IMR-90 (cell line): ENCODE measurements around the gene PIK3R5. TPM values are rescaled to one million over a fixed set of nuclear protein-coding genes. Genes with fewer than 3 reads are reported as not detected.

Experiments used
- ATAC-seq: fragments of 200-7000 bp; cut with Tn5 transposase; 2 replicates; pipeline ENCODE4 v1.9.1; 2020; ENCODE audit warnings: low read depth, mild to moderate bottlenecking, moderate library complexity
- BruUV-seq: library from RNA; stranded (reverse); fragments of 400-500 nt; replicated peaks from 2 replicates; lab custom pipeline; 2021; lab: Mats Ljungman, UMichigan
- CTCF ChIA-PET: fragments of 300-600 bp; formaldehyde crosslinking; extraction: SDS; loops from one replicate; lab custom pipeline; 2021; ENCODE audit warnings: antibody characterized with exemption; lab: Yijun Ruan, JAX
- POLR2A ChIA-PET: fragments of 300-600 bp; sonication (Branson Sonifier 250); formaldehyde crosslinking; loops from one replicate; lab custom pipeline; 2022; ENCODE audit warnings: antibody characterized with exemption; ENCODE audit not compliant: unreplicated experiment; lab: Charles Lee
- DNase-seq: peaks from one replicate; pipeline ENCODE4 v3.0.0; 2013
- H2AFZ ChIP-seq: replicated peaks from 2 replicates; pipeline ENCODE3; 2013; ENCODE audit warnings: low read length, mild to moderate bottlenecking; ENCODE audit not compliant: poor library complexity
- H2AK5ac ChIP-seq: 2 replicates; pipeline ENCODE4 v1.6.1; 2013; ENCODE audit warnings: low read depth, low read length, inconsistent platforms
- H2AK9ac ChIP-seq: replicated peaks from 2 replicates; pipeline ENCODE3; 2013; ENCODE audit warnings: mild to moderate bottlenecking, low read depth, low read length, moderate library complexity; ENCODE audit not compliant: poor library complexity
- H2BK120ac ChIP-seq: 2 replicates; pipeline ENCODE4 v1.6.1; 2013; ENCODE audit warnings: low read depth, low read length, inconsistent platforms
- H2BK15ac ChIP-seq: 3 replicates; pipeline ENCODE4 v1.6.1; 2013; ENCODE audit warnings: low read depth, low read length, inconsistent platforms
- H2BK20ac ChIP-seq: 2 replicates; pipeline ENCODE4 v1.6.1; 2013; ENCODE audit warnings: low read depth, mild to moderate bottlenecking, inconsistent platforms, low read length, moderate library complexity
- H2BK5ac ChIP-seq: 2 replicates; pipeline ENCODE4 v1.6.1; 2013; ENCODE audit warnings: mild to moderate bottlenecking, low read depth, low read length, inconsistent platforms; ENCODE audit not compliant: poor library complexity, severe bottlenecking
- H3K14ac ChIP-seq: replicated peaks from 2 replicates; pipeline ENCODE4 v1.6.1; 2013; ENCODE audit warnings: low read depth, low read length, inconsistent platforms
- H3K18ac ChIP-seq: 2 replicates; pipeline ENCODE4 v1.6.1; 2013; ENCODE audit warnings: low read depth, low read length, control low read depth
- H3K23ac ChIP-seq: 2 replicates; pipeline ENCODE4 v1.6.1; 2013; ENCODE audit warnings: low read depth, low read length, inconsistent platforms
- H3K27ac ChIP-seq: 2 replicates; pipeline ENCODE4 v1.5.1; 2013; ENCODE audit warnings: mild to moderate bottlenecking, control low read depth, low read length; ENCODE audit not compliant: insufficient read depth
- H3K27me3 ChIP-seq: 2 replicates; pipeline ENCODE4 v1.6.1; 2013; ENCODE audit warnings: low read length; ENCODE audit not compliant: control insufficient read depth, insufficient read depth
- H3K36me3 ChIP-seq: 2 replicates; pipeline ENCODE4 v1.6.1; 2013; ENCODE audit warnings: low read length, mixed read lengths; ENCODE audit not compliant: control insufficient read depth, insufficient read depth
- H3K4ac ChIP-seq: 2 replicates; pipeline ENCODE4 v1.6.1; 2013; ENCODE audit warnings: low read depth, low read length, inconsistent platforms
- H3K4me1 ChIP-seq: 2 replicates; pipeline ENCODE4 v1.6.1; 2013; ENCODE audit warnings: low read length, mixed read lengths; ENCODE audit not compliant: control insufficient read depth, insufficient read depth
- H3K4me2 ChIP-seq: 2 replicates; pipeline ENCODE4 v1.6.1; 2013; ENCODE audit warnings: low read depth, mild to moderate bottlenecking, control low read depth, low read length, moderate library complexity
- H3K4me3 ChIP-seq: 2 replicates; pipeline ENCODE4 v1.5.1; 2013; ENCODE audit warnings: low read depth, mild to moderate bottlenecking, control low read depth, low read length, moderate library complexity; ENCODE audit not compliant: insufficient read depth
- H3K56ac ChIP-seq: 2 replicates; pipeline ENCODE4 v1.6.1; 2013; ENCODE audit warnings: low read length, inconsistent platforms; ENCODE audit not compliant: insufficient read depth; ENCODE audit errors: extremely low read depth
- H3K79me1 ChIP-seq, 2 experiments: 2 replicates each; pipeline ENCODE4 v1.6.1; 2013; ENCODE audit warnings: low read length in 2 of 2, inconsistent platforms in 1 of 2, low read depth in 1 of 2
- H3K9ac ChIP-seq: 2 replicates; pipeline ENCODE4 v1.6.1; 2013; ENCODE audit warnings: low read depth, low read length, control low read depth
- H3K9me1 ChIP-seq: 2 replicates; pipeline ENCODE4 v1.6.1; 2013; ENCODE audit warnings: low read length, inconsistent platforms; ENCODE audit not compliant: insufficient read depth
- H3K9me3 ChIP-seq: 2 replicates; pipeline ENCODE4 v1.6.1; 2013; ENCODE audit warnings: low read length; ENCODE audit not compliant: control insufficient read depth, insufficient read depth
- H4K20me1 ChIP-seq: 2 replicates; pipeline ENCODE4 v1.6.1; 2013; ENCODE audit warnings: low read length, inconsistent platforms; ENCODE audit not compliant: insufficient read depth
- H4K5ac ChIP-seq: 2 replicates; pipeline ENCODE4 v1.6.1; 2013; ENCODE audit warnings: mild to moderate bottlenecking, low read depth, low read length, control low read depth
- H4K8ac ChIP-seq, 2 experiments: 2 replicates each; pipeline ENCODE4 v1.6.1; 2013; ENCODE audit warnings: low read depth in 2 of 2, low read length in 2 of 2, control low read depth in 1 of 2, inconsistent platforms in 1 of 2
- H4K91ac ChIP-seq: 2 replicates; pipeline ENCODE4 v1.6.1; 2013; ENCODE audit warnings: low read depth, low read length, inconsistent platforms; ENCODE audit not compliant: insufficient read depth
- BHLHE40 ChIP-seq: fragments of 150-350 bp; IDR thresholded peaks from 2 replicates; pipeline ENCODE4 v1.6.1; 2016; ENCODE audit warnings: mild to moderate bottlenecking, low read depth, low read length
- CEBPB ChIP-seq: IDR thresholded peaks from 2 replicates; pipeline ENCODE4 v1.6.1; 2012; ENCODE audit warnings: low read depth, low read length, improper control_type of control experiment
- CHD1 ChIP-seq: IDR thresholded peaks from 2 replicates; pipeline ENCODE4 v1.6.1; 2012; ENCODE audit warnings: low read depth, low read length, improper control_type of control experiment
- CTCF ChIP-seq: conservative IDR thresholded peaks from 2 replicates; pipeline ENCODE4 v1.5.1; 2012; ENCODE audit warnings: mild to moderate bottlenecking, low read depth, low read length, improper control_type of control experiment
- ELK1 ChIP-seq: fragments of 150-350 bp; IDR thresholded peaks from 2 replicates; pipeline ENCODE4 v1.6.1; 2016; ENCODE audit warnings: low read depth, mild to moderate bottlenecking, low read length, moderate library complexity, borderline replicate concordance
- FOS ChIP-seq: fragments of 150-350 bp; IDR thresholded peaks from 2 replicates; pipeline ENCODE4 v1.6.1; 2016; ENCODE audit warnings: low read depth, low read length
- MAFK ChIP-seq: IDR thresholded peaks from 2 replicates; pipeline ENCODE4 v1.6.1; 2012; ENCODE audit warnings: low read depth, low read length, improper control_type of control experiment
- MAZ ChIP-seq: IDR thresholded peaks from 2 replicates; pipeline ENCODE4 v1.6.1; 2012; ENCODE audit warnings: low read depth, mild to moderate bottlenecking, low read length, improper control_type of control experiment, moderate library complexity, borderline replicate concordance
- MXI1 ChIP-seq: IDR thresholded peaks from 2 replicates; pipeline ENCODE4 v1.6.1; 2012; ENCODE audit warnings: low read depth, mild to moderate bottlenecking, low read length, moderate library complexity, borderline replicate concordance
- NFE2L2 ChIP-seq: fragments of 150-350 bp; IDR thresholded peaks from 2 replicates; pipeline ENCODE4 v1.6.1; 2016; ENCODE audit warnings: low read depth, mild to moderate bottlenecking, low read length
- POLR2A ChIP-seq: IDR thresholded peaks from 2 replicates; pipeline ENCODE4 v1.6.1; 2012; ENCODE audit warnings: mild to moderate bottlenecking, low read depth, low read length
- RAD21 ChIP-seq: IDR thresholded peaks from 2 replicates; pipeline ENCODE4 v1.6.1; 2012; ENCODE audit warnings: low read length, improper control_type of control experiment
- RCOR1 ChIP-seq: IDR thresholded peaks from 2 replicates; pipeline ENCODE4 v1.6.1; 2012; ENCODE audit warnings: mild to moderate bottlenecking, low read length, improper control_type of control experiment; ENCODE audit not compliant: insufficient replicate concordance
- RFX5 ChIP-seq: IDR thresholded peaks from 2 replicates; pipeline ENCODE4 v1.8.0; 2012; ENCODE audit warnings: low read depth, mild to moderate bottlenecking, low read length, moderate library complexity
- SMC3 ChIP-seq: fragments of 150-350 bp; IDR thresholded peaks from 2 replicates; pipeline ENCODE4 v1.6.1; 2016; ENCODE audit warnings: low read depth, mild to moderate bottlenecking, antibody characterized with exemption, low read length, moderate library complexity
- WGBS, 2 experiments: methylation state at CpG; one replicate each; pipeline versions ENCODE4 v1.1.5 to v1.1.7; 2013; ENCODE audit warnings: missing lambda C conversion rate in 2 of 2; ENCODE audit not compliant: insufficient read length in 1 of 2; ENCODE audit errors: extremely low coverage in 2 of 2; 5-methylcytosine and 5-hydroxymethylcytosine counted together
- dilution Hi-C: fragments of 300-500 bp; cut with HindIII; formaldehyde crosslinking; loops from one replicate; pipeline ENCODE4 v1.14.3; 2018; ENCODE audit warnings: low sequenced_read_pairs; ENCODE audit not compliant: unreplicated experiment
- in situ Hi-C: fragments of 300-500 bp; cut with MboI; formaldehyde crosslinking; loops from 3 replicates; pipeline ENCODE4 v1.14.3; 2019; ENCODE audit warnings: low sequenced_read_pairs, inconsistent platforms, mixed read lengths
- intact Hi-C: fragments of 100-400 bp; cut with micrococcal nuclease; formaldehyde crosslinking; loops from 2 replicates; pipeline ENCODE4 v1.10.0; 2022
- polyA plus RNA-seq, 3 experiments: library from polyadenylated mRNA; depleted of rRNA; stranded (reverse); fragments of >200 nt; gene quantifications; 2 replicates each; pipeline ENCODE4 v1.2.3, GENCODE V29; 2012; ENCODE audit warnings: low replicate concordance in 1 of 3
- total RNA-seq: library from RNA; depleted of rRNA; stranded (reverse); fragments of >200 nt; gene quantifications from 2 replicates; pipeline ENCODE4 v1.2.3, GENCODE V29; 2012
- TF ChIP-seq, protein P1 (sequence below): fragments of 150-350 bp; IDR thresholded peaks from 2 replicates; pipeline ENCODE4 v1.6.1; 2017; ENCODE audit warnings: mild to moderate bottlenecking, antibody characterized with exemption, low read length, low read depth

The PIK3R5 gene
- total and polyA plus RNA-seq, 2 of the 4 experiments (the other 2 are of a cell fraction): not detected

GRCh38 chr17:8892338-8892690 lies 73.2 kb downstream of the PIK3R5 start:
- no peak overlapping the region for H2BK5ac ChIP-seq
- no peaks in the 10 kb centered on the region; the same call in 1 of the 2 replicates for H3K27me3 ChIP-seq
- H3K56ac ChIP-seq: no peak overlapping the region
- no peak overlapping the region for H2AK9ac ChIP-seq
- no peaks in the 10 kb centered on the region for H3K9me3 ChIP-seq
- in situ Hi-C loops: no loop called here
- H3K14ac ChIP-seq: no peak overlapping the region
- intact Hi-C loops: loop anchor here (10.0 kb wide), 1 partner anchor 632 kb away; no protein-coding TSS in a partner anchor
- H4K8ac ChIP-seq: no peak overlapping the region
- no peak overlapping the region for H3K27ac ChIP-seq
- no peak overlapping the region for H3K18ac ChIP-seq
- ATAC-seq (no peak), DNase-seq (no peak)
- CTCF ChIA-PET: no interaction called here
- no peak for TF ChIP-seq FOS
- no peak for TF ChIP-seq BHLHE40
- TF ChIP-seq ELK1: no peak
- TF ChIP-seq CEBPB: no peak
- no peak for TF ChIP-seq MXI1
- no peak for TF ChIP-seq CHD1
- no peak for TF ChIP-seq MAFK
- TF ChIP-seq RFX5: no peak
- TF ChIP-seq NFE2L2: no peak
- TF ChIP-seq POLR2A: no peak
- TF ChIP-seq CTCF: no peak
- TF ChIP-seq SMC3: no peak
- no peak for TF ChIP-seq MAZ
- TF ChIP-seq, protein P1, sequence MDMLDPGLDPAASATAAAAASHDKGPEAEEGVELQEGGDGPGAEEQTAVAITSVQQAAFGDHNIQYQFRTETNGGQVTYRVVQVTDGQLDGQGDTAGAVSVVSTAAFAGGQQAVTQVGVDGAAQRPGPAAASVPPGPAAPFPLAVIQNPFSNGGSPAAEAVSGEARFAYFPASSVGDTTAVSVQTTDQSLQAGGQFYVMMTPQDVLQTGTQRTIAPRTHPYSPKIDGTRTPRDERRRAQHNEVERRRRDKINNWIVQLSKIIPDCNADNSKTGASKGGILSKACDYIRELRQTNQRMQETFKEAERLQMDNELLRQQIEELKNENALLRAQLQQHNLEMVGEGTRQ: no peak
- no peak for TF ChIP-seq RCOR1
- no peak for TF ChIP-seq RAD21
- H3K4me3 ChIP-seq: no peak overlapping the region
- no peak overlapping the region for H3K4me2 ChIP-seq
- H2BK120ac ChIP-seq: no peak overlapping the region
- no peak overlapping the region for H2AFZ ChIP-seq
- H3K23ac ChIP-seq: no peak overlapping the region
- no peaks in the 10 kb centered on the region for H3K36me3 ChIP-seq
- no peaks in the 10 kb centered on the region for H3K4me1 ChIP-seq
- H2BK20ac ChIP-seq: no peak overlapping the region
- no peak overlapping the region for H4K91ac ChIP-seq
- H2BK15ac ChIP-seq: no peak overlapping the region
- WGBS, 2 experiments: no CpG with 5 or more reads among the region's 6 CpGs
- H3K4ac ChIP-seq: no peak overlapping the region
- no peak overlapping the region for H4K5ac ChIP-seq
- H2AK5ac ChIP-seq: no peak overlapping the region
- H3K9ac ChIP-seq: no peak overlapping the region
- POLR2A ChIA-PET: no interaction called here
- no TSS peak for BruUV-seq
- dilution Hi-C loops: no loop called here
- H3K79me1 ChIP-seq: no peaks in the 10 kb centered on the region
- H4K20me1 ChIP-seq: no peaks in the 10 kb centered on the region
- no peaks in the 10 kb centered on the region for H3K9me1 ChIP-seq
